Lower leg skin (tissue), 4 donors: Measurements from ENCODE around the gene CHD5. TPM values are rescaled to one million over a fixed set of nuclear protein-coding genes. Genes with fewer than 3 reads are reported as not detected.

ENCODE experiments used
- DNase-seq, 2 donors: peaks; one replicate each; pipeline ENCODE4 v3.0.0-alpha.2; 2019; ENCODE audit warnings: low spot score in 2 of 2
- H3K4me3 ChIP-seq: fragments of 200-600 bp; sonication (generic); 2 replicates; pipeline ENCODE4 v1.5.1; 2017; ENCODE audit warnings: mild to moderate bottlenecking, low read depth; ENCODE audit not compliant: poor library complexity, severe bottlenecking
- POLR2A ChIP-seq, 2 donors: fragments of 450-650 bp; IDR thresholded peaks; one replicate each; pipeline ENCODE4 v1.6.1; 2016 to 2017; ENCODE audit warnings: antibody characterized with exemption in 2 of 2, mild to moderate bottlenecking in 1 of 2, moderate library complexity in 1 of 2
- WGBS, 2 donors: methylation state at CpG; one replicate each; pipeline ENCODE4 v1.1.5; 2018; 5-methylcytosine and 5-hydroxymethylcytosine counted together
- intact Hi-C: fragments of 100-400 bp; cut with DNase I; formaldehyde crosslinking; loops from one replicate; pipeline ENCODE4 v1.15.0; 2023; ENCODE audit warnings: low total_unique reads
- total RNA-seq, 4 donors: library from RNA; depleted of rRNA; stranded (reverse); fragments of >200 nt; gene quantifications; one replicate each; pipeline ENCODE4 v1.1.0, GENCODE V29; 2016
- TF ChIP-seq, protein P1 (sequence below), 3 donors: fragments of 450-650 bp; IDR thresholded peaks; one replicate each; pipeline ENCODE4 v1.5.1; 2016; ENCODE audit warnings: antibody characterized with exemption in 3 of 3, mild to moderate bottlenecking in 3 of 3, moderate library complexity in 2 of 3

The CHD5 gene
- total RNA-seq, 4 donors from 2014 or later: 0.04 to 0.27 (median 0.13) TPM; not detected in 1

DNA sequence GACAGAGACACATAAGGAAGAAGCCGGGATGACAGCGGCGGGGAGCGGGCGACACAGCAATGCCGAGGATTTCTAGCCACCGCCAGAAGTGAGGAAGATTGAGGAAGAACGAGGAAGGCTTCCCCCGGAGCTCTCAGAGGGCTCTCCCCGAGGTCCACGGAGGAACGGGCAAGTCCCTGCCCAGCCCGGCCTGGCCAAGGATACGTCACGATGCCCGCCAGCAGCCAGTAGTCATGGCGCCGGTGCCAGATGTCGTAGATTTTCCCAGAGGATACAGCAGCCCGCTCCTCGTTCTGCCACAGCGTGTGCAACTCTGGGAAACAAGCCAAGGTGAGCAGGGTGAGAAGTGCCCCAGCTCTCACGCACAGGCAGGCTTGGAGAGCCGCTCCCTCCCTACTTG, 68.5 kb downstream of the CHD5 start:
- intact Hi-C loops: loop anchor here (5.0 to 10.0 kb wide), 2 partner anchors 73 to 131 kb away; partner anchors contain the start of genes CHD5 and HES3
- H3K4me3 ChIP-seq: no peak overlapping the region
- TF ChIP-seq, protein P1, sequence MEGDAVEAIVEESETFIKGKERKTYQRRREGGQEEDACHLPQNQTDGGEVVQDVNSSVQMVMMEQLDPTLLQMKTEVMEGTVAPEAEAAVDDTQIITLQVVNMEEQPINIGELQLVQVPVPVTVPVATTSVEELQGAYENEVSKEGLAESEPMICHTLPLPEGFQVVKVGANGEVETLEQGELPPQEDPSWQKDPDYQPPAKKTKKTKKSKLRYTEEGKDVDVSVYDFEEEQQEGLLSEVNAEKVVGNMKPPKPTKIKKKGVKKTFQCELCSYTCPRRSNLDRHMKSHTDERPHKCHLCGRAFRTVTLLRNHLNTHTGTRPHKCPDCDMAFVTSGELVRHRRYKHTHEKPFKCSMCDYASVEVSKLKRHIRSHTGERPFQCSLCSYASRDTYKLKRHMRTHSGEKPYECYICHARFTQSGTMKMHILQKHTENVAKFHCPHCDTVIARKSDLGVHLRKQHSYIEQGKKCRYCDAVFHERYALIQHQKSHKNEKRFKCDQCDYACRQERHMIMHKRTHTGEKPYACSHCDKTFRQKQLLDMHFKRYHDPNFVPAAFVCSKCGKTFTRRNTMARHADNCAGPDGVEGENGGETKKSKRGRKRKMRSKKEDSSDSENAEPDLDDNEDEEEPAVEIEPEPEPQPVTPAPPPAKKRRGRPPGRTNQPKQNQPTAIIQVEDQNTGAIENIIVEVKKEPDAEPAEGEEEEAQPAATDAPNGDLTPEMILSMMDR (IDR thresholded peaks at IDR 0.05): no peak
- no peak for TF ChIP-seq POLR2A (IDR thresholded peaks at IDR 0.05)
- WGBS, 2 donors: 55 to 74% methylated on average over 24 of the region's 24 CpGs
- DNase-seq: no peak

DNA sequence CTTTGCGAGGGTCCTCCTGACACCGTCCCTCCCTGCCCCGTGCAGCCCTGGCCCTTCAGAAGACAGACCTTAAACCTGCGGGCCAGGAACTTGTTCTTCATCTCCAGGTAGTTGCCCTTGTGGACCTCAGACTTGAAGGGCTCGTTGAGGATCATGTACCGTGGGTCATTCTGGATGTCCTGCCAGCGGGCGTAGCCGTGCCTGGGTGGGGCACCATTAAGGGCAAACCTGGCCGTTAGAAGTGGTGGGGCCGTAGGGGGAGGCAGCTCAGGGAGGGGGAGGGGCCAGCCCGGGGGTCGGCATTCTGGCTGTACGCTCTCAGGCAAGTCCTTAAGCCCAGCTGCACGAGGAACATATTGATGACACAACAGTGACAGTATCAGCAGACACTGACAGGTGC, 69.8 kb downstream of the CHD5 start:
- H3K4me3 ChIP-seq: no peak overlapping the region
- TF ChIP-seq, protein P1 (IDR thresholded peaks at IDR 0.05): no peak
- TF ChIP-seq POLR2A (IDR thresholded peaks at IDR 0.05): no peak
- intact Hi-C loops: loop anchor here (5.0 to 10.0 kb wide), 2 partner anchors 74 to 132 kb away; partner anchors contain the start of genes CHD5 and HES3
- DNase-seq: no peak
- 68 to 73% methylated on average over 15 of the region's 15 CpGs for WGBS, 2 donors

DNA sequence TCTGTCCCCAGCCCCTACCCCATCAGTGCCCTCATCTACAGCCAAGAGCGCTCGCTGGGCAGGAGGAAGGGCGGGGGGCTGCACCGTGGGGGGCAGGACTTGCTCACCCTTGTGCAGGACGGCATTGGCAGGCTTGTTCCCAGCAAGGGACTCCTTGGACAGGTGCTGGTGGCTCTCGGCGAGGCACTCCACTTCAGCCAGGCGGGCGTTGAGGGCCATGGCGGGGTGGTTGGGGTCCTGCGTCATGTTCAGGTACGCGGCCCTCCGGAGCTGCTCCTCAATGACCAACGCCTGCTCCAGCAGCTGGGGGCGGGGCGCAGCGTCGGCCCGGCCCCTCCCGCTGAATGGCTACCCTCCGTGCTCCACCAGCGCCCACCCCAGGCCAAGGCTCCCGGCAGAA, 70.4 kb downstream of the CHD5 start:
- WGBS, 2 donors: 71 to 75% methylated on average over 20 to 24 of the region's 24 CpGs
- no peak for DNase-seq
- intact Hi-C loops: loop anchor here (5.0 to 10.0 kb wide), 4 partner anchors 75 to 553 kb away; partner anchors contain the start of genes CHD5 and HES3
- no peak overlapping the region for H3K4me3 ChIP-seq
- TF ChIP-seq, protein P1 (IDR thresholded peaks at IDR 0.05): no peak
- no peak for TF ChIP-seq POLR2A (IDR thresholded peaks at IDR 0.05)

DNA sequence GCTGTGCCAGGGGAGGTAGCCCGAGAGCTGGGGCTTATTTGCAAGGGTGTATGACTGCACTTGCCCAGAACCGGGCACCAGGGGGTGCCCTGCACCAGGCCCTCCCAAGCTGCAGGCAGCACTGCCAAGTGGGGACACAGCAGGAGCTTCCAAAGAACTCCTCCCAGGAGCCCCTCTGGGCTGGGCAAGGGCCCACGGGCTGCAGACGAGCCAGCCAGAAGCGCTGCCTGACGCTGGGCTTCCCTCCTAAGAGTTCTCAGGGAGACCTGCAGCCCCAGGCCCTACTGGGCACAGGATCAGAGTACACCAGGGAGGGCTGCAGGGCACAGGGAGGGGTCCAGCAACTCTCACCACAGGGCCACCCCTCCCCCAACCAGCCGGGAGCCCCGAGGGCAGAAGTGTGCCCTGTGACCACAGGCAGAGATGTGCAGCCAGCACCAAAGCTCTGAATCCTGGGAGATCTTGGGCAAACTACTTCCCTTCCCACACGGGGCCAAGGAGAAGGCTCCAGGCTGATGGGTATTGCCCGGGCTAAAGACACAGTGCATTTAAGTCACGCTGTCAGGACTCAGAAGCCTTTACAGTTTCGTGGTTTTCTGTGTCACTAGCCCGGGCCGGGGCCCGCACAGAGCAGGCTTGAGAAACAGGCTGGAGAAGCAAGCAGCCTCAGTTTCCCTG, 71.0 kb downstream of the CHD5 start:
- no peak overlapping the region for H3K4me3 ChIP-seq
- no peak for DNase-seq
- TF ChIP-seq, protein P1 (IDR thresholded peaks at IDR 0.05): no peak
- no peak for TF ChIP-seq POLR2A (IDR thresholded peaks at IDR 0.05)
- intact Hi-C loops: loop anchor here (5.0 to 10.0 kb wide), 2 partner anchors 236 to 553 kb away; no protein-coding TSS in a partner anchor
- WGBS, 2 donors: 22 to 40% methylated on average over 7 to 15 of the region's 15 CpGs

DNA sequence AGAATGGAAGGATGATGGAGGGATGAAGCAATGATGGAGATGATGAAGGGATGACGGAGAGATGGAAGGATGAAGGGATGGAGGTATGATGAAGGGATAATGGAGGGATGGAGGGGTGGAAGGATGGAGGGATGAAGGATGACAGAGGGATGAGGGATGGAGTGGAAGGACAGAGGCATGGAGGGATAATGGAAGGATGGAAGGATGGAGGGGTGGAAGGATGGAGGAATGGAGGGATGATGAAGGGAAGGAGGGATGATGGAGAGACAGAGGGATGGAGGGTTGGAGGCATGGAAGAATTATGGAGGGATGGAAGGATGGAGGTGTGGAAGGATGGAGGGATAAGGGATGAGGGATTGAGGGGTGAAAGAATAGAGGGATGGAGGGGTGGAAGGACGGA, 71.6 kb downstream of the CHD5 start:
- intact Hi-C loops: loop anchor here (5.0 to 10.0 kb wide), 2 partner anchors 236 to 554 kb away; no protein-coding TSS in a partner anchor
- whole genome bisulfite sequencing, 2 donors: 68 to 71% methylated on average over 2 of the region's 2 CpGs
- no peak overlapping the region for H3K4me3 ChIP-seq
- no peak for TF ChIP-seq POLR2A (IDR thresholded peaks at IDR 0.05)
- TF ChIP-seq, protein P1 (IDR thresholded peaks at IDR 0.05): no peak
- no peak for DNase-seq
